GM19025 (cell line): ENCODE data around the gene MAPK7.
"Not testable (repeated sequence)": the region's sequence is repeated elsewhere in the genome, so short reads cannot be mapped to it uniquely, and the experiment has no call there.

Experiments
- ATAC-seq: cut with Tn5 transposase; IDR thresholded peaks from one replicate; pipeline ENCODE4 v1.9.1; 2021; ENCODE audit warnings: mild to moderate bottlenecking, low read depth, moderate library complexity; ENCODE audit not compliant: unreplicated experiment

The MAPK7 gene

GRCh38 chr17:19342611-19343255, 35.6 kb upstream of the MAPK7 start:
- ATAC-seq = no peak

GRCh38 chr17:19343256-19343630, 35.1 kb upstream of the MAPK7 start:
- ATAC-seq = no peak

- ATAC-seq = no peak
Measured at GRCh38 chr17:19343671-19344151, 34.6 kb upstream of the MAPK7 start.

GRCh38 chr17:19344311-19345066, 33.8 kb upstream of the MAPK7 start:
- ATAC-seq = no peak

- ATAC-seq = no peak
Measured at GRCh38 chr17:19345067-19345460, 33.2 kb upstream of the MAPK7 start.

- no peak for ATAC-seq
Measured at GRCh38 chr17:19345486-19346350, 32.6 kb upstream of the MAPK7 start.

- no peak for ATAC-seq
Measured at GRCh38 chr17:19346351-19347255, 31.7 kb upstream of the MAPK7 start.

GRCh38 chr17:19347323-19348080, 30.8 kb upstream of the MAPK7 start:
- no peak for ATAC-seq

GRCh38 chr17:19348081-19348650, 30.1 kb upstream of the MAPK7 start:
- ATAC-seq = no peak

GRCh38 chr17:19348806-19349205, 29.5 kb upstream of the MAPK7 start:
- ATAC-seq = no peak

GRCh38 chr17:19353401-19353800, 24.9 kb upstream of the MAPK7 start:
- ATAC-seq = not testable (repeated sequence)

- no peak for ATAC-seq
Measured at GRCh38 chr17:19354748-19355147, 23.6 kb upstream of the MAPK7 start.

GRCh38 chr17:19357351-19357750, 20.9 kb upstream of the MAPK7 start:
- ATAC-seq = no peak

GRCh38 chr17:19357761-19358160, 20.5 kb upstream of the MAPK7 start:
- ATAC-seq = no peak

- ATAC-seq = no peak
Measured at GRCh38 chr17:19359151-19359550, 19.1 kb upstream of the MAPK7 start.

GRCh38 chr17:19359856-19360255, 18.4 kb upstream of the MAPK7 start:
- ATAC-seq = no peak

- ATAC-seq = no peak
Measured at GRCh38 chr17:19360772-19361171, 17.5 kb upstream of the MAPK7 start.

GRCh38 chr17:19361326-19361725, 17.0 kb upstream of the MAPK7 start:
- no peak for ATAC-seq

GRCh38 chr17:19361944-19362276, 16.4 kb upstream of the MAPK7 start:
- ATAC-seq = no peak
